HG02610 (cell line): Measurements from ENCODE around the gene MAPK11.

ENCODE experiments used
- ATAC-seq: cut with Tn5 transposase; IDR thresholded peaks from one replicate; pipeline ENCODE4 v1.9.1; 2021; ENCODE audit warnings: mild to moderate bottlenecking, moderate library complexity; ENCODE audit not compliant: unreplicated experiment

Gene MAPK11

GRCh38 chr22:50296658-50297490 is 26.7 kb upstream of the MAPK11 start:
- ATAC-seq, result no peak

DNA sequence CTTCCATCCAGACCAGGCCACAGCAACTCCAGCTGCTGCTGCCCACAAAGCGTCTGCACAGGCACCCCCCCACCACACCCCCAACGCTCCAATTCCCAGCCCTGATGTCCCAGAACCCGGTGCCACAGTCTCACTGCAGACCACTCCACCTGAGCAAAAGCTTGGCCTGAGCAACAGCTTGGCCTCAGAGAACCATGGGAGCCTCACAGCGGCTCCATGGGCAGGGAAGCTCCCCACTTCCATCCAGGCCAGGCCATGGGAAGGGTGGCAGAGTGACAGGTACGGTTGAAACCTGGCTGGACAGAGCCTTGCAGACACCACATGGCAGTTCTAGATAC is 24.1 kb upstream of the MAPK11 start:
- ATAC-seq, result no peak

- ATAC-seq, result no peak
These were observed 23.5 kb upstream of the MAPK11 start for GRCh38 chr22:50293441-50294318.

DNA sequence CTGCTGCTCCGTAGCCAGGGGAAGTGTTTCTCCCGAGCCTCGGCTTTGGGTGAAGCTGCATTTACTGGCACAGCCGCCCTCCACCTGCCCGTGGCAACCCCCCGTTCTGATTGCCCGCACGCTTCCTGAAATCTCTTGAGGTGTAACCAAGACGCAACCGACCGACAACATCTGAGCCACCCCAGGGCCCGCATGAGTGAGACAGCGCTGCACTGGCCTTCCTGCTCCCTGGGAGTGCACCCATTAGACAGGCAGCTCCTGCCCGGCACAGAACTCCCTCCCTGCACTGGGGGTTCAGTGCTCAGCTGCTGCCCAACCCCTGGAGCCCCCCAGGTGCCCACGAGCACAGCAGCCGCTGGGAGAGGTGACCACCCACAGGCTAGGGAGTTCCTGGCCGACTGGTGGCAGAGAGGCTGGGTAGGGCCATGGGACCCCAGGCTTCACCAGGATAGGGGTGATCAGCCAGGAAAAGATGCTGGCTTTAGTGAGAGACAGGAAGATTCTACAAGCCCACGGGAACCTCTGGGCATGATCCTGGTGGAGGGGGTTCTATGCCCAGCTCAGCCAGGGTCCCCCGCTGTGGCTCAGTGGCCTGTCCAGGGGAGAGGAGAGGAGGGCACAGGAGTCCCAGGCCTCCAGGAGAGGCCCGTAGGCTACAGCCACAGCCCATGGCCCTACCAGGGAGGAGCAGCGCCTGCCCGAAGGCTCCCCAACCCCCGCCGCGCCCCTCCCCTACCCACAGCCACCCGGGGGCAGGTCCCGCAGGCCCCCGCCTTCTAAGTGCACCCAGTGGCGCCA is 22.7 kb upstream of the MAPK11 start:
- ATAC-seq, result no peak

DNA sequence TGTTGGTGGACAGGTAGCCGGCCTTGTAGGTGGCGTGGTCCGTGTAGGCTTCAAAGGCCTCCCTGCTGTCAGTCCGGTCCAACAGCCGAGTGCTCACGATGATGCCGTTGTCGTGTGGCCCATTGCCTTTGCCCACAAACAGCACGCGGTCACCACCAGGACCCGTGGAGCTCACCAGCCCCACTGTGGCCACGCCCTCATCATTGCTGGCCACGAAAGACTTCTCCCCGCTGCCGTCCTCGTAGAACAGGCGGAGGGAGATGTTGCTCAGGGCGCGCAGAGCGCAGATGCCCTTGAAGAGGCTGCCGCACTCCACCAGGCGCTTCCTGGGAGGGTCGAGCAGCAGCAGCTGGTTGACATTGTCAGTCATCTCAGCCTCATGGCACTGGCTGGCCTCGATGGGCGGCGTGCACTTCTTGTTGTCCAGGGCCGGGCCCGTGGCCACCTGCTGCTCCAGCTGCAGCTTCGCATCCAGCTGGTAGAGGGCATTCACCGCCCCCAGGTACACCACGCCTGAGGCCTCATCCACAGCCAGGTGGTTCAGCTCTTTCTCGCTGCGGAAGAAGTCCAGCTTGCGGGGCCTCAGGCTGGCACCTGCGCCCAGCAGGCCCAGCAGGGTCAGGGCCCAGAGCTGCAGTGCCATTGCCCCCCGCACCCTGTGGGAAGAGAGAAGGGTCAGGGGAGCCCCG is 19.9 kb upstream of the MAPK11 start:
- no peak for ATAC-seq

DNA sequence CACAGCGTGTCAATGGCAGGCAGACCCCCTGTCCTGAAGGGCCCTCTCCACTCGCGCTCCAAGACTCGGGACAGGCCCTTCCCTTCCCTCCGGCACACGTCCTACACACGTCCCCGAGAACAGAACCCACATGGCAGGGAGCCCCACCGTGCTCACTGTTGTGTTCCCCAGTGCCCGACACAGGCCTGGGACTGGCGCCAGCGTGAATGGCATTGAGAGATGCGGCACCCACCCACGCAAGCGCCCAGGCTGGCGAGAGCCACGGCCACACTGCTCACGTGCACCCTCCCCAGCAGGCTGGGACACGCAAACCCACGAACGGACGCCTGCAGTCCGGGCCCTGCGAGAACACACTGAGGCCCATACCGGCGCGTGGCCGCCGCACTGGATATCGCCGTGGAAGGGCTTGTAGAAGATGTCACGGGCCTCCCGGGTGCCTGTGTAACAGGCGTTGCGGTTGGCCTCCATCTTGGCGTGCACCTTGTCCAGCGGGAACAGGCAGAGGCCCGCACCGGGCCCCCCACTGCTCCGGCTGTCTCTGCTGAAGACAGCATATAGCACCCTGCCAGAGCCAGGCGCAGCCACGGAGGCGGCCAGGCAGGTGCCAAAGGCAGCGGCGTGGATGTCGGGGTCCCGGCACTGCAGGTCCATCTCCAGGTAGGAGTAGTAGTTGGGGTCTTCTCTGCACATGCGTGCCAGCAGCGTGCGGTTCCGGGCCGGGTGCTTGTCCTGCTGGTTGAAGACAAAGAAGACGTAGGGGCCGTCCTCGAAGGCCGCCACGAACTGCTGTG is 19.2 kb upstream of the MAPK11 start:
- ATAC-seq, result no peak

- ATAC-seq, result no peak
These were observed 17.6 kb upstream of the MAPK11 start for GRCh38 chr22:50287731-50288130.

GRCh38 chr22:50286701-50287318 is 16.6 kb upstream of the MAPK11 start:
- no peak for ATAC-seq

DNA sequence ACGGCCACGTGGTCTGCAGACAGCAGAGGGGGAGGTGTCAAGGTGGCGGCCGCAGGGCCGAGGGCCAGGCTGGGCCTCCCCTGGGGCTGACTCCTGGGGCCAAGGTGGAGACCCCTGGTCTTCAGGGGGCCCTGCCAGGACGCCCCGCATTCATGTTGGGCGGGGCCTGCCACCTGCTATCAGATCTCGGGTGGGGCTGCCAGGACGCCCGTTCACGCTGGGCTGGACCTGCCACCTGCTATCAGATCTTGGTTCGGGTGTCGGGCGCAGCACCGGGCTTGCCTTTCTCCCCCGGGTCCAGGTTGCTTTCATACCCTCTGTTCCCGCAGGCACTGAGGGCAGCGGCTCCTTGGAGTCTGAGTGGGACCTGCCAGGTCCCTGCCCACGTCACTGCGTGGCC is 16.1 kb upstream of the MAPK11 start:
- ATAC-seq, result no peak

GRCh38 chr22:50285568-50286229 is 15.5 kb upstream of the MAPK11 start:
- no peak for ATAC-seq

DNA sequence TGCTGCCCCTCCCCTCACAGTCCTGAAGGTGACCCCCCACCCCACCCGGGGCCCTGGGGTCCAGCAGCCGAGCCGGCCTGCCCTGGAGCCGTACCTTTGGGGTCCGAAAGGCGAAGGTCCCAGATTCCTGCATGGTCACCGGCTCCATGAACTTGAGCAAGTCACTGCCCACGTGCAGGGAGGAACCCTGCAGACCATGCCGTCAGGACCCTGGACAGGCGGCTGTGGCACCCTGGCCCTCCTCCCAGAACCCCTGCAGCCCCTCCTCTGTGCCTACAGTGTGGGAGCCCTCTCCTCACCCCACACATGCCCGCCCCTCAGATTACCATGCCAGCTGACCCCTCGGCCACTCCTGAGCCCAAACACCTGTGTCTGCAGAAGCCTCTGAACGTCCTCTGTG is 14.3 kb upstream of the MAPK11 start:
- no peak for ATAC-seq

GRCh38 chr22:50283821-50284220 is 13.6 kb upstream of the MAPK11 start:
- no peak for ATAC-seq

GRCh38 chr22:50282361-50283155 is 12.4 kb upstream of the MAPK11 start:
- no peak for ATAC-seq

GRCh38 chr22:50281957-50282356 is 11.8 kb upstream of the MAPK11 start:
- no peak for ATAC-seq

DNA sequence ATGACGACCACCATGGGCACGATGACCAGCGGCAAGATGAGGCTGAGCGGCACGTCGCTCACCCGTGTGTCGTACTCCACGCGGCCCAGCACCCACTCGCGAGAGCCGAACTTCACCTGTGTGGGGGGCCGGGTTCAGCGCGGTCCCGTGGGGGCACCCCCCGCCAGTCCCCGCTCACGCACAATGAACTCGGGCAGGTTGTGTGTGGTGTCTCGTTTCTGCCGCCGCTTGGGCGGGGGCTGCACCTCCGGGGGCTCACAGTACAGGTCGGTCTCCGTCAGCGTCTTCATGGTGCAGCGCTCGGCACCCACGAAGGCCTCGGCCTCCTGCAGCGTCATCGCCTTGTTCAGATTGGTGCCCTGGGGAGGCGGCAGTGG is 11.2 kb upstream of the MAPK11 start:
- no peak for ATAC-seq

- ATAC-seq, result no peak
These were observed 10.7 kb upstream of the MAPK11 start for GRCh38 chr22:50280708-50281383.

- no peak for ATAC-seq
These were observed 10.0 kb upstream of the MAPK11 start for GRCh38 chr22:50280022-50280707.
